Measurements from ENCODE around the gene SPINT2. TPM values are rescaled to one million over a fixed set of nuclear protein-coding genes. Genes with fewer than 3 reads are reported as not detected.

The SPINT2 gene
- total and polyA plus RNA-seq, 2 of the 13 experiments (the other 11 are each of a cell fraction or from before 2014, with no cell fraction given) = 0.31 to 0.77 TPM

DNA sequence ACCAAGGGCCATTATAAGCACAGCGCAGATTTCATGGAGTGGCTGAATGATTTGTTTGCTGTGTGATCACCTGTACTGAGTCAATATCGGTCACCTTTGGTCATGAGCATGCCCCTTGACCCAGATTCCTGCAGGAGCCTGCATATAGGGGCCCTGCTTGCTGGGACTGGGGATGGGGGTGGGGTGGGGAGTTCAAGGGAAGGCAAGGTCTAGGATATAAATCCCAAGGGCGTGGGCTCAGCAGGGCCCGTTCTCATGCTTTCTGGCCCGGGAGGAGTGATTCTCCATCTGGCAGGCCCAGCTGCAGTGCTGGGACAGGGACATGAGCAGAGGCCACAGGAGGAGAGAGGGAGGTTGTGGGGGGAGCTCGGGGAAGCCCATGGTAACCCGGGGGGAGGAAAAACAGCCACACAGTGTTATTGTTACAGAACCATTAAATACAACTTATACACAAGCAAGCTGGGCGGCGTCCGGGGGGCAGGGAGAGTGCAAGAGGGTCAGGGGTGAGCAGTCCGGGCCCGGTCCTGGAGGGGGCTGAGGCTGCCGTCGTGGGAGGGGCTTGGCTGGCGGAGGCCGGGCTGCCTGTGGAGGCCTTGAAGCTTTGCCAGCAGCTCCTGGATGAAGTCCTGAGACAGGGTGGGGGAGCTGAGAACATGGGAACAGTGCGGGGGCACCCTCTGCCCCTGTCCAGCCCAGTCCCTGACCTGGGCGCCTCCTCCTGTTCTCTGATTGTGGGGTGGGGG is 13.4 kb upstream of the SPINT2 start (continued):
- TF ChIP-seq, protein P1, sequence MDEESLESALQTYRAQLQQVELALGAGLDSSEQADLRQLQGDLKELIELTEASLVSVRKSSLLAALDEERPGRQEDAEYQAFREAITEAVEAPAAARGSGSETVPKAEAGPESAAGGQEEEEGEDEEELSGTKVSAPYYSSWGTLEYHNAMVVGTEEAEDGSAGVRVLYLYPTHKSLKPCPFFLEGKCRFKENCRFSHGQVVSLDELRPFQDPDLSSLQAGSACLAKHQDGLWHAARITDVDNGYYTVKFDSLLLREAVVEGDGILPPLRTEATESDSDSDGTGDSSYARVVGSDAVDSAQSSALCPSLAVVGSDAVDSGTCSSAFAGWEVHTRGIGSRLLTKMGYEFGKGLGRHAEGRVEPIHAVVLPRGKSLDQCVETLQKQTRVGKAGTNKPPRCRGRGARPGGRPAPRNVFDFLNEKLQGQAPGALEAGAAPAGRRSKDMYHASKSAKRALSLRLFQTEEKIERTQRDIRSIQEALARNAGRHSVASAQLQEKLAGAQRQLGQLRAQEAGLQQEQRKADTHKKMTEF (CRISPR knock-in tag; IDR thresholded peaks at IDR 0.05) = 0 out of 2 replicates have a peak, but pooled peaks have one; percentile 38
- TF ChIP-seq ZNF678 (CRISPR knock-in tag; IDR thresholded peaks at IDR 0.05) (no peak), ZNF501 (CRISPR knock-in tag; IDR thresholded peaks at IDR 0.05) (peak; percentile 59), SALL1 (CRISPR knock-in tag; IDR thresholded peaks at IDR 0.05) (peak; percentile 67), ZNF180 (CRISPR knock-in tag; IDR thresholded peaks at IDR 0.05; ENCODE audit: borderline replicate concordance, low read depth) (no peak), HMG20B (CRISPR knock-in tag; conservative IDR thresholded peaks at IDR 0.05) (peak; percentile 96), ASH2L (IDR thresholded peaks at IDR 0.05; ENCODE audit: insufficient read length, low read depth, low read length) (peak; percentile 15), FOXK1 (CRISPR knock-in tag; IDR thresholded peaks at IDR 0.05; ENCODE audit: borderline replicate concordance, low read depth) (peak; percentile 40; the same call in 1 of the 2 replicates), CREM (IDR thresholded peaks at IDR 0.05) (peak; percentile 51; the same call in 1 of the 2 replicates), CREM (CRISPR knock-in tag; IDR thresholded peaks at IDR 0.05) (no peak), HDAC2 (CRISPR knock-in tag; IDR thresholded peaks at IDR 0.05) (peak; percentile 84), HNF4A (CRISPR knock-in tag; IDR thresholded peaks at IDR 0.05) (peak; percentile 73), FOXA1 (IDR thresholded peaks at IDR 0.05) (no peak), FOXA1 (CRISPR knock-in tag; IDR thresholded peaks at IDR 0.05) (peak; percentile 95), BCL6 (CRISPR knock-in tag; IDR thresholded peaks at IDR 0.05) (peak; percentile 86), NCOR1 (IDR thresholded peaks at IDR 0.05; ENCODE audit: borderline replicate concordance, low read length) (peak; percentile 50; the same call in 1 of the 2 replicates), GFI1 (CRISPR knock-in tag; IDR thresholded peaks at IDR 0.05; ENCODE audit: borderline replicate concordance) (peak; percentile 98), NONO (IDR thresholded peaks at IDR 0.05) (no peak), NONO (CRISPR knock-in tag; conservative IDR thresholded peaks at IDR 0.05) (peak; percentile 74), ATRX (CRISPR knock-in tag; IDR thresholded peaks at IDR 0.05; ENCODE audit: borderline replicate concordance) (no peak), ZSCAN29 (CRISPR knock-in tag; conservative IDR thresholded peaks at IDR 0.05) (0 out of 2 replicates have a peak, but pooled peaks have one; percentile 64), BHLHE40 (IDR thresholded peaks at IDR 0.05; ENCODE audit: low read length) (peak; percentile 45; the same call in 1 of the 2 replicates)
- TF ChIP-seq, protein P2, sequence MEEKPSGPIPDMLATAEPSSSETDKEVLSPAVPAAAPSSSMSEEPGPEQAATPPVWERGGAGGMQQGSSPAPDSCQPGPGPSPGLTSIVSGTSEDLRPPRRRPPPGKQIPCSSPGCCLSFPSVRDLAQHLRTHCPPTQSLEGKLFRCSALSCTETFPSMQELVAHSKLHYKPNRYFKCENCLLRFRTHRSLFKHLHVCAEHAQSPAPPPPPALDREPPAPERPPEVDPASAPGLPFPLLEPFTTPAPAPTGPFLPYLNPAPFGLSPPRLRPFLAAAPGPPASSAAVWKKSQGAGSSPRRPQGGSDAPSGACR (CRISPR knock-in tag; IDR thresholded peaks at IDR 0.05) = no peak
- TF ChIP-seq, protein P3, sequence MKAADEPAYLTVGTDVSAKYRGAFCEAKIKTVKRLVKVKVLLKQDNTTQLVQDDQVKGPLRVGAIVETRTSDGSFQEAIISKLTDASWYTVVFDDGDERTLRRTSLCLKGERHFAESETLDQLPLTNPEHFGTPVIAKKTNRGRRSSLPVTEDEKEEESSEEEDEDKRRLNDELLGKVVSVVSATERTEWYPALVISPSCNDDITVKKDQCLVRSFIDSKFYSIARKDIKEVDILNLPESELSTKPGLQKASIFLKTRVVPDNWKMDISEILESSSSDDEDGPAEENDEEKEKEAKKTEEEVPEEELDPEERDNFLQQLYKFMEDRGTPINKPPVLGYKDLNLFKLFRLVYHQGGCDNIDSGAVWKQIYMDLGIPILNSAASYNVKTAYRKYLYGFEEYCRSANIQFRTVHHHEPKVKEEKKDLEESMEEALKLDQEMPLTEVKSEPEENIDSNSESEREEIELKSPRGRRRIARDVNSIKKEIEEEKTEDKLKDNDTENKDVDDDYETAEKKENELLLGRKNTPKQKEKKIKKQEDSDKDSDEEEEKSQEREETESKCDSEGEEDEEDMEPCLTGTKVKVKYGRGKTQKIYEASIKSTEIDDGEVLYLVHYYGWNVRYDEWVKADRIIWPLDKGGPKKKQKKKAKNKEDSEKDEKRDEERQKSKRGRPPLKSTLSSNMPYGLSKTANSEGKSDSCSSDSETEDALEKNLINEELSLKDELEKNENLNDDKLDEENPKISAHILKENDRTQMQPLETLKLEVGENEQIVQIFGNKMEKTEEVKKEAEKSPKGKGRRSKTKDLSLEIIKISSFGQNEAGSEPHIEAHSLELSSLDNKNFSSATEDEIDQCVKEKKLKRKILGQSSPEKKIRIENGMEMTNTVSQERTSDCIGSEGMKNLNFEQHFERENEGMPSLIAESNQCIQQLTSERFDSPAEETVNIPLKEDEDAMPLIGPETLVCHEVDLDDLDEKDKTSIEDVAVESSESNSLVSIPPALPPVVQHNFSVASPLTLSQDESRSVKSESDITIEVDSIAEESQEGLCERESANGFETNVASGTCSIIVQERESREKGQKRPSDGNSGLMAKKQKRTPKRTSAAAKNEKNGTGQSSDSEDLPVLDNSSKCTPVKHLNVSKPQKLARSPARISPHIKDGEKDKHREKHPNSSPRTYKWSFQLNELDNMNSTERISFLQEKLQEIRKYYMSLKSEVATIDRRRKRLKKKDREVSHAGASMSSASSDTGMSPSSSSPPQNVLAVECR (CRISPR knock-in tag; IDR thresholded peaks at IDR 0.05; ENCODE audit: borderline replicate concordance) = peak; percentile 24; the same call in 1 of the 2 replicates
